H9 (cell line): ENCODE data around the gene NBEAL1. TPM values are rescaled to one million over a fixed set of nuclear protein-coding genes. Genes with fewer than 3 reads are reported as not detected.

Experiments used
- DNase-seq: peaks from one replicate; pipeline ENCODE4 v3.0.0-alpha.2; 2017
- H2AFZ ChIP-seq: one replicate; pipeline ENCODE4 v1.6.1; 2013; ENCODE audit warnings: mild to moderate bottlenecking, low read length, control low read depth, moderate library complexity
- H2AK5ac ChIP-seq: 2 replicates; pipeline ENCODE4 v1.6.1; 2013; ENCODE audit warnings: low read length, control low read depth, mixed read lengths; ENCODE audit not compliant: insufficient read length
- H2BK120ac ChIP-seq: one replicate; pipeline ENCODE4 v1.6.1; 2013; ENCODE audit warnings: low read depth, mild to moderate bottlenecking, low read length, control low read depth, inconsistent platforms; ENCODE audit not compliant: poor library complexity, severe bottlenecking
- H2BK12ac ChIP-seq: 2 replicates; pipeline ENCODE4 v1.6.1; 2013; ENCODE audit warnings: low read length, control low read depth, mixed read lengths, low read depth; ENCODE audit not compliant: insufficient read length
- H2BK15ac ChIP-seq: 2 replicates; pipeline ENCODE4 v1.6.1; 2013; ENCODE audit warnings: low read depth, low read length, control low read depth
- H2BK20ac ChIP-seq: one replicate; pipeline ENCODE4 v1.6.1; 2013; ENCODE audit warnings: low read depth, mild to moderate bottlenecking, low read length, control low read depth, inconsistent platforms; ENCODE audit not compliant: poor library complexity, severe bottlenecking
- H2BK5ac ChIP-seq: 2 replicates; pipeline ENCODE4 v1.6.1; 2013; ENCODE audit warnings: low read length, control low read depth, mixed read lengths; ENCODE audit not compliant: insufficient read length
- H3K14ac ChIP-seq: 2 replicates; pipeline ENCODE4 v1.6.1; 2013; ENCODE audit warnings: low read length, control low read depth; ENCODE audit not compliant: insufficient read depth
- H3K18ac ChIP-seq: 2 replicates; pipeline ENCODE4 v1.6.1; 2013; ENCODE audit warnings: low read depth, mild to moderate bottlenecking, mixed read lengths, low read length, control low read depth; ENCODE audit not compliant: insufficient read length
- H3K23ac ChIP-seq: 2 replicates; pipeline ENCODE4 v1.6.1; 2013; ENCODE audit warnings: low read length, control low read depth, mixed read lengths, low read depth; ENCODE audit not compliant: insufficient read length
- H3K23me2 ChIP-seq: 2 replicates; pipeline ENCODE4 v1.6.1; 2013; ENCODE audit warnings: low read depth, mild to moderate bottlenecking, mixed read lengths, low read length, control low read depth; ENCODE audit not compliant: insufficient read length, poor library complexity, severe bottlenecking
- H3K27ac ChIP-seq: 2 replicates; pipeline ENCODE4 v1.5.1; 2013; ENCODE audit warnings: low read length, control low read depth, mixed read lengths, low read depth; ENCODE audit not compliant: insufficient read length
- H3K27me3 ChIP-seq: 2 replicates; pipeline ENCODE4 v1.6.1; 2013; ENCODE audit warnings: low read length, control low read depth, inconsistent platforms; ENCODE audit not compliant: insufficient read depth
- H3K4ac ChIP-seq: 2 replicates; pipeline ENCODE4 v1.6.1; 2013; ENCODE audit warnings: low read depth, mild to moderate bottlenecking, control low read depth, inconsistent platforms, low read length, moderate library complexity
- H3K4me1 ChIP-seq: 2 replicates; pipeline ENCODE4 v1.6.1; 2013; ENCODE audit warnings: low read length, control low read depth, inconsistent platforms; ENCODE audit not compliant: insufficient read depth
- H3K4me2 ChIP-seq: 2 replicates; pipeline ENCODE4 v1.6.1; 2013; ENCODE audit warnings: low read length, control low read depth, mixed read lengths; ENCODE audit not compliant: insufficient read length, insufficient read depth
- H3K56ac ChIP-seq: 2 replicates; pipeline ENCODE4 v1.6.1; 2013; ENCODE audit warnings: low read depth, mild to moderate bottlenecking, mixed read lengths, low read length, control low read depth; ENCODE audit not compliant: insufficient read length
- H3K79me1 ChIP-seq: 2 replicates; pipeline ENCODE4 v1.6.1; 2013; ENCODE audit warnings: low read depth, mild to moderate bottlenecking, moderate library complexity, low read length, control low read depth, inconsistent platforms; ENCODE audit not compliant: insufficient read depth, poor library complexity, severe bottlenecking
- H3K79me2 ChIP-seq: 2 replicates; pipeline ENCODE4 v1.6.1; 2013; ENCODE audit warnings: low read length, control low read depth, inconsistent platforms; ENCODE audit not compliant: insufficient read depth
- H3K9ac ChIP-seq: 2 replicates; pipeline ENCODE4 v1.6.1; 2013; ENCODE audit warnings: low read length, control low read depth, mixed read lengths; ENCODE audit not compliant: insufficient read length; ENCODE audit errors: extremely low read depth
- H3K9me3 ChIP-seq: one replicate; pipeline ENCODE4 v1.6.1; 2013; ENCODE audit warnings: low read depth, low read length, inconsistent platforms; ENCODE audit not compliant: control insufficient read depth
- H3T11ph ChIP-seq: one replicate; pipeline ENCODE4 v1.6.1; 2013; ENCODE audit warnings: mild to moderate bottlenecking, low read length, control low read depth, inconsistent platforms
- H4K20me1 ChIP-seq: one replicate; pipeline ENCODE4 v1.6.1; 2013; ENCODE audit not compliant: control insufficient read depth, insufficient read length, insufficient read depth
- H4K5ac ChIP-seq: 2 replicates; pipeline ENCODE4 v1.6.1; 2013; ENCODE audit warnings: low read depth, mild to moderate bottlenecking, mixed read lengths, low read length, control low read depth; ENCODE audit not compliant: insufficient read length
- H4K8ac ChIP-seq: replicated peaks from 2 replicates; pipeline ENCODE4 v1.6.1; 2013; ENCODE audit warnings: low read length, control low read depth, mixed read lengths, low read depth; ENCODE audit not compliant: insufficient read length
- H4K91ac ChIP-seq: 2 replicates; pipeline ENCODE4 v1.6.1; 2013; ENCODE audit warnings: low read depth, mild to moderate bottlenecking, moderate library complexity, mixed read lengths, low read length, control low read depth; ENCODE audit not compliant: insufficient read length
- H3K27ac Mint-ChIP-seq, 3 experiments: 2 replicates in 2 of 3; 3 replicates in 1 of 3; pipeline ENCODE4 v1.8.0; 2020 to 2021; ENCODE audit warnings: mixed read lengths in 3 of 3, mild to moderate bottlenecking in 1 of 3, moderate library complexity in 1 of 3
- H3K27me3 Mint-ChIP-seq: 2 replicates; pipeline ENCODE4 v1.8.0; 2021; ENCODE audit warnings: low read depth, mild to moderate bottlenecking, moderate library complexity, mixed read lengths
- H3K36me3 Mint-ChIP-seq, 3 experiments: 2 replicates in 2 of 3; 3 replicates in 1 of 3; pipeline ENCODE4 v1.8.0; 2020 to 2021; ENCODE audit warnings: low read depth in 3 of 3, mixed read lengths in 3 of 3; ENCODE audit not compliant: insufficient read depth in 1 of 3
- H3K4me1 Mint-ChIP-seq, 2 experiments: 2 replicates each; pipeline ENCODE4 v1.8.0; 2020; ENCODE audit warnings: mixed read lengths in 2 of 2
- H3K4me3 Mint-ChIP-seq, 2 experiments: 2 replicates in 1 of 2; 3 replicates in 1 of 2; pipeline ENCODE4 v1.8.0; 2020 to 2021; ENCODE audit warnings: mild to moderate bottlenecking in 2 of 2, mixed read lengths in 2 of 2, moderate library complexity in 1 of 2
- H3K9me3 Mint-ChIP-seq, 2 experiments: 2 replicates in 1 of 2; 3 replicates in 1 of 2; pipeline ENCODE4 v1.8.0; 2020; ENCODE audit warnings: mild to moderate bottlenecking in 2 of 2, mixed read lengths in 2 of 2, moderate library complexity in 1 of 2
- CTCF ChIP-seq: fragments of 200-600 bp; sonication (generic); conservative IDR thresholded peaks from 3 replicates; pipeline ENCODE4 v1.8.0; 2021; ENCODE audit warnings: antibody characterized with exemption, mild to moderate bottlenecking
- WGBS: extraction: QIAGEN DNeasy Blood & Tissue Kit; methylation state at CpG from one replicate; pipeline ENCODE4 v1.1.7; 2013; ENCODE audit warnings: missing lambda C conversion rate, low lambda C conversion rate, mixed read lengths; ENCODE audit not compliant: insufficient read length; ENCODE audit errors: extremely low coverage; 5-methylcytosine and 5-hydroxymethylcytosine counted together
- total RNA-seq: library from RNA; stranded (reverse); gene quantifications from 2 replicates; pipeline ENCODE4 v1.2.1, GENCODE V29; 2021

NBEAL1 gene
- total RNA-seq, 1 experiment from 2014 or later: 10.1 TPM

GRCh38 chr2:203018181-203018580 lies 3.5 kb downstream of the NBEAL1 start:
- no peak overlapping the region for H4K8ac ChIP-seq
- H4K5ac ChIP-seq: no peak overlapping the region
- Mint-ChIP-seq H3K4me3 (peak overlapping the region; percentile 11 to 33; a peak in 2 of 5 replicates), H3K36me3 (no peaks in the 10 kb centered on the region), H3K9me3 (no peaks in the 10 kb centered on the region), H3K27ac (peak overlapping the region in 2 of 3 experiments; percentile 8 to 58; a peak in 2 of 7 replicates), H3K4me1 (peaks cover 21 to 28% of the 10 kb centered on the region in 2 experiments), H3K27me3 (no peaks in the 10 kb centered on the region)
- no peak overlapping the region for H4K91ac ChIP-seq
- no peak overlapping the region for H3K56ac ChIP-seq
- H2BK20ac ChIP-seq: no peak overlapping the region
- TF ChIP-seq CTCF: no peak
- no peaks in the 10 kb centered on the region for H3K79me2 ChIP-seq
- no peaks in the 10 kb centered on the region for H3K27me3 ChIP-seq
- no peak overlapping the region for H3K27ac ChIP-seq
- H4K20me1 ChIP-seq: no peaks in the 10 kb centered on the region
- no peak overlapping the region for H3K14ac ChIP-seq
- no peak overlapping the region for H2BK12ac ChIP-seq
- H3K4me2 ChIP-seq: no peak overlapping the region
- no peak overlapping the region for H2BK15ac ChIP-seq
- H3K79me1 ChIP-seq: no peaks in the 10 kb centered on the region
- no peak overlapping the region for H2BK5ac ChIP-seq
- H3K18ac ChIP-seq: no peak overlapping the region
- no peak overlapping the region for H3T11ph ChIP-seq
- no peak overlapping the region for H3K4ac ChIP-seq
- H3K23ac ChIP-seq: no peak overlapping the region
- H3K9ac ChIP-seq: no peak overlapping the region
- H2AFZ ChIP-seq: no peak overlapping the region
- no peak overlapping the region for H2AK5ac ChIP-seq
- H3K9me3 ChIP-seq: no peaks in the 10 kb centered on the region
- H2BK120ac ChIP-seq: no peak overlapping the region
- WGBS: no CpG with 5 or more reads among the region's 1 CpG
- H3K4me1 ChIP-seq: no peaks in the 10 kb centered on the region
- H3K23me2 ChIP-seq: no peaks in the 10 kb centered on the region
- no peak for DNase-seq
